GM12878 (cell line): Measurements from ENCODE around the gene NPIPB12. TPM values are rescaled to one million over a fixed set of nuclear protein-coding genes. Genes with fewer than 3 reads are reported as not detected.
"Not testable (repeated sequence)": the region's sequence is repeated elsewhere in the genome, so short reads cannot be mapped to it uniquely, and the experiment has no call there.

Experiments used
- ATAC-seq: fragments of 200-7000 bp; cut with Tn5 transposase; 3 replicates; pipeline ENCODE4 v1.9.1; 2020; ENCODE audit warnings: mild to moderate bottlenecking, moderate library complexity
- BruUV-seq: library from RNA; stranded (reverse); fragments of 400-500 nt; replicated peaks from 2 replicates; lab custom pipeline; 2021; lab: Mats Ljungman, UMichigan
- CTCF ChIA-PET: fragments of 300-600 bp; sonication (Branson Sonifier 250); formaldehyde crosslinking; extraction: SDS; loops from one replicate; lab custom pipeline; 2021; ENCODE audit warnings: inconsistent platforms; lab: Yijun Ruan, JAX
- POLR2A ChIA-PET: fragments of 350-600 bp; formaldehyde crosslinking; extraction: SDS; loops from one replicate; lab custom pipeline; 2021; ENCODE audit warnings: inconsistent platforms; lab: Charles Lee
- RAD21 ChIA-PET: fragments of 300-600 bp; sonication (Branson Sonifier 250); formaldehyde crosslinking; loops from one replicate; lab custom pipeline; 2023; ENCODE audit warnings: antibody characterized with exemption; ENCODE audit not compliant: unreplicated experiment; lab: Charles Lee
- SMC1A ChIA-PET: fragments of 300-600 bp; sonication (Branson Sonifier 250); formaldehyde crosslinking; loops from one replicate; lab custom pipeline; 2023; ENCODE audit not compliant: unreplicated experiment, uncharacterized antibody; lab: Charles Lee
- DNase-seq: peaks from one replicate; pipeline ENCODE4 v3.0.0-alpha.2; 2011; ENCODE audit warnings: low read depth, low spot score
- FAIRE-seq: peaks from 3 replicates; lab custom pipeline; 2011; peaks lifted over from hg19 to GRCh38; lab: Jason Lieb, UNC
- H2AFZ ChIP-seq: 2 replicates; pipeline ENCODE4 v1.6.0; 2011; ENCODE audit warnings: low read depth, low read length, control low read depth; ENCODE audit not compliant: control insufficient read depth
- H3K27ac ChIP-seq: 2 replicates; pipeline ENCODE4 v1.5.1; 2011; ENCODE audit warnings: control low read depth; ENCODE audit not compliant: control insufficient read depth, insufficient read depth
- H3K27me3 ChIP-seq, 2 experiments: replicated peaks in 1 of 2; 2 replicates each; pipeline versions ENCODE4 v1.6.0 to v1.6.1; 2011; ENCODE audit warnings: low read length in 1 of 2; ENCODE audit not compliant: control insufficient read depth in 2 of 2, insufficient read depth in 2 of 2
- H3K36me3 ChIP-seq, 2 experiments: 2 replicates each; pipeline ENCODE4 v1.5.1; 2011; ENCODE audit warnings: low read length in 1 of 2; ENCODE audit not compliant: control insufficient read depth in 2 of 2, insufficient read depth in 2 of 2
- H3K4me1 ChIP-seq: 2 replicates; pipeline ENCODE4 v1.6.1; 2011; ENCODE audit warnings: mild to moderate bottlenecking, low read length, moderate library complexity, mixed read lengths; ENCODE audit not compliant: control insufficient read depth, insufficient read depth
- H3K4me2 ChIP-seq: 2 replicates; pipeline ENCODE4 v1.6.0; 2011; ENCODE audit warnings: control low read depth; ENCODE audit not compliant: control insufficient read depth, insufficient read depth
- H3K4me3 ChIP-seq: fragments of 200-600 bp; sonication (generic); 2 replicates; pipeline ENCODE4 v1.5.1; 2016
- H3K79me2 ChIP-seq: 2 replicates; pipeline ENCODE4 v1.6.0; 2011; ENCODE audit warnings: low read length; ENCODE audit not compliant: control insufficient read depth, insufficient read depth
- H3K9ac ChIP-seq: 2 replicates; pipeline ENCODE4 v1.8.0; 2011; ENCODE audit warnings: low read length, control low read depth, mixed read lengths; ENCODE audit not compliant: control insufficient read depth, insufficient read depth
- H3K9me3 ChIP-seq: replicated peaks from 3 replicates; pipeline ENCODE4 v1.5.1; 2011; ENCODE audit warnings: mild to moderate bottlenecking, low read length; ENCODE audit not compliant: control insufficient read depth, insufficient read depth
- H4K20me1 ChIP-seq: 2 replicates; pipeline ENCODE4 v1.6.0; 2011; ENCODE audit not compliant: control insufficient read depth, insufficient read depth
- WGBS: methylation state at CpG from one replicate; pipeline ENCODE4 v1.1.6; 2016; ENCODE audit warnings: low lambda C conversion rate; ENCODE audit not compliant: insufficient replicate concordance, insufficient coverage; ENCODE audit errors: missing lambda C conversion rate; 5-methylcytosine and 5-hydroxymethylcytosine counted together
- in situ Hi-C: fragments of 300-500 bp; cut with MboI; formaldehyde crosslinking; loops from 9 replicates; pipeline ENCODE4 v1.14.3; 2018; ENCODE audit warnings: mixed read lengths
- intact Hi-C: fragments of 100-400 bp; cut with micrococcal nuclease; formaldehyde crosslinking; loops from one replicate; pipeline ENCODE4 v1.14.2; 2022; ENCODE audit not compliant: unreplicated experiment
- polyA plus RNA-seq, 11 experiments: library from polyadenylated mRNA; depleted of rRNA in 4 of 11; unstranded in 6 of 11; stranded (reverse) in 5 of 11; fragments of >200 nt; fragmentation: Nextera tagmentation in 4 of 11; fragmentation: Illumina TruSeq in 1 of 11; extraction: Ambion mirVana in 4 of 11; extraction: Trizol in 1 of 11; gene quantifications; 1 replicate in 1 of 11; 2 replicates in 10 of 11; pipeline versions ENCODE4 v1.2.1 to v1.2.3, GENCODE V29; 2011 to 2016; ENCODE audit warnings: inconsistent platforms in 2 of 11, missing spikeins in 2 of 11, low read depth in 1 of 11
- total RNA-seq, 4 experiments: library from RNA; depleted of rRNA in 3 of 4; stranded (reverse); fragments of >200 nt in 3 of 4; fragmentation: Illumina TruSeq in 1 of 4; extraction: Trizol in 1 of 4; gene quantifications; 2 replicates each; pipeline versions ENCODE4 v1.2.1 to v1.2.3, GENCODE V29; 2013 to 2021

Gene NPIPB12
- total and polyA plus RNA-seq, 10 of the 15 experiments (the other 5 are each of a cell fraction or from before 2014, with no cell fraction given), result 1.4 to 36.5 (median 21.6) TPM

DNA sequence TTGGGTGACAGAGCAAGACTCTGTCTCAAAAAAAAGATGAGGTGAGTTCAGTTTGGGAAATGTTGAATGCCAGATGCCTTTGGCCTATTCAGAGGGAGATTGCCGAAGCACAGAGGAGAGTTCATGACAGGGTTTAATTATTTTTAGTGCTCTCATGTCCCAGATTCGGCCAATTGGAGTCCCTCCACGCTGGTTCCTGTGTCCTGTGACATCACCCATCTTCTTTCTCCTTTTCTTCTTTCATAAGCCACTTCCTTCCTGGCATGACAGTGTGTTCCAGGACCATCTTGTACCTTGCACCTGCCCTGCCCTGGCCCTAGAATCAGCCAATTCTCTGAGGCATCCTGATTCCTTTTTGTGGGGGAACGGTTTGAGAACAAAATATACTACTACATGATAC is 34.1 kb downstream of the NPIPB12 start:
- H3K4me3 ChIP-seq, CTCF ChIA-PET: not testable (repeated sequence)

GRCh38 chr16:29469660-29470059 is 36.5 kb downstream of the NPIPB12 start:
- H2AFZ ChIP-seq, H3K4me2 ChIP-seq, BruUV-seq, H3K9ac ChIP-seq, POLR2A ChIA-PET, ATAC-seq, H3K4me1 ChIP-seq, H3K4me3 ChIP-seq, SMC1A ChIA-PET, H4K20me1 ChIP-seq, in situ Hi-C loops, DNase-seq, H3K79me2 ChIP-seq, FAIRE-seq, CTCF ChIA-PET, H3K27ac ChIP-seq, H3K36me3 ChIP-seq, intact Hi-C loops, H3K27me3 ChIP-seq, H3K9me3 ChIP-seq, RAD21 ChIA-PET: not testable (repeated sequence)
- 26% methylated on average over 4 of the region's 6 CpGs for WGBS

More for the DNA sequence above, 34.1 kb downstream of the NPIPB12 start:
- H3K27ac ChIP-seq, SMC1A ChIA-PET, H4K20me1 ChIP-seq, H2AFZ ChIP-seq, H3K4me2 ChIP-seq, FAIRE-seq, RAD21 ChIA-PET, in situ Hi-C loops, H3K4me1 ChIP-seq, H3K27me3 ChIP-seq, H3K9ac ChIP-seq, H3K9me3 ChIP-seq, DNase-seq, BruUV-seq, intact Hi-C loops, H3K79me2 ChIP-seq, ATAC-seq, H3K36me3 ChIP-seq, POLR2A ChIA-PET: not testable (repeated sequence)
- WGBS, result no CpG with 5 or more reads among the region's 4 CpGs

GRCh38 chr16:29467654-29468366 is 38.4 kb downstream of the NPIPB12 start:
- H3K9ac ChIP-seq, in situ Hi-C loops, H3K4me3 ChIP-seq, H4K20me1 ChIP-seq, H3K9me3 ChIP-seq, POLR2A ChIA-PET, H3K27me3 ChIP-seq, intact Hi-C loops, H2AFZ ChIP-seq, H3K79me2 ChIP-seq, H3K4me1 ChIP-seq, BruUV-seq, H3K27ac ChIP-seq, SMC1A ChIA-PET, RAD21 ChIA-PET, CTCF ChIA-PET, DNase-seq, H3K36me3 ChIP-seq, H3K4me2 ChIP-seq, FAIRE-seq: not testable (repeated sequence)
- WGBS, result no CpG with 5 or more reads among the region's 10 CpGs
- ATAC-seq, result peak; percentile 49

DNA sequence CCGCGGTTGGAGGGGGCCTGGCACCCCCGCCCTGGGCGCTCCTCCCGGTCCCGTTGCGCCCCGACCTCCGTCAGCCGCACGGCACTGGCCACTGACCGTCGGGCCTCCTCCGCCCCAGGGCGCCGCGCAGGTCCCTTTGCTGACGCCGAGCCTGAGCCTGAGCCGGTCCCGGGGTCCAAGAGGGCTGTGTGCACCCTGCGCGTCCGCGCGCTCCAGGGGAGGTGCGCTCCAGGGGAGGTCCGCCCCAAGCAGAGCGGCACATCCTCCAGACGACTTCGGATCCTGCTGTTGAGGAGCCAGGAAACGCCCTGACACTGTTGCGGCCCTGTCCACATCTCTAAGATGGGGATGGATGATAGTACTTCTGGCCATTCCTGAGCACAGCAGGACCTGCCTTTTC is 39.3 kb downstream of the NPIPB12 start:
- RAD21 ChIA-PET, H3K4me3 ChIP-seq, H3K9ac ChIP-seq, SMC1A ChIA-PET, H4K20me1 ChIP-seq, H3K79me2 ChIP-seq, H3K27me3 ChIP-seq, H3K4me1 ChIP-seq, intact Hi-C loops, H3K4me2 ChIP-seq, DNase-seq, CTCF ChIA-PET, in situ Hi-C loops, FAIRE-seq, POLR2A ChIA-PET, BruUV-seq, H2AFZ ChIP-seq, H3K36me3 ChIP-seq, H3K27ac ChIP-seq, H3K9me3 ChIP-seq: not testable (repeated sequence)
- WGBS, result no CpG with 5 or more reads among the region's 33 CpGs
- ATAC-seq, result peak; percentile 46
